ENCODE results near the gene RAB3D.
"Not testable (repeated sequence)": the region's sequence is repeated elsewhere in the genome, so short reads cannot be mapped to it uniquely, and the experiment has no call there.

Gene RAB3D

GRCh38 chr19:11339254-11340098 is at the start of gene RAB3D:
Gene RAB3D, minus strand, starts transcription at chr19:11339657. Its CDS starts 2,258 bp downstream, at chr19:11337399.
- peak; percentile 80 to 86 for DNase-seq

- DNase-seq = no peak
Observed at GRCh38 chr19:11387162-11388034, 47.9 kb upstream of the RAB3D start.

- no peak for DNase-seq
Observed at GRCh38 chr19:11384778-11385129, 45.3 kb upstream of the RAB3D start.

GRCh38 chr19:11383706-11384048 is 44.2 kb upstream of the RAB3D start:
- DNase-seq = no peak

GRCh38 chr19:11382898-11383705 is 43.6 kb upstream of the RAB3D start:
- peak in 1 of 2 experiments; percentile 43 for DNase-seq

- peak; percentile 89 to 96 for DNase-seq
Observed at GRCh38 chr19:11380653-11381537, 41.4 kb upstream of the RAB3D start.

GRCh38 chr19:11379857-11380350 is 40.4 kb upstream of the RAB3D start:
- no peak for DNase-seq

- DNase-seq = not testable (repeated sequence)
Observed at GRCh38 chr19:11379269-11379845, 39.9 kb upstream of the RAB3D start.

- DNase-seq = no peak
Observed at GRCh38 chr19:11378319-11379189, 39.1 kb upstream of the RAB3D start.

GRCh38 chr19:11377756-11378155 is 38.3 kb upstream of the RAB3D start:
- DNase-seq = no peak

- no peak for DNase-seq
Observed at GRCh38 chr19:11377237-11377636, 37.8 kb upstream of the RAB3D start.

- DNase-seq = peak; percentile 56 to 68
Observed at GRCh38 chr19:11375143-11375948, 35.9 kb upstream of the RAB3D start.

- DNase-seq = peak; percentile 93 to 98
Observed at GRCh38 chr19:11374433-11375142, 35.1 kb upstream of the RAB3D start, which contains the start of gene SWSAP1. Gene SWSAP1, plus strand, starts transcription at chr19:11374666. Its CDS starts 15 bp downstream, at chr19:11374681.

- no peak for DNase-seq
Observed at GRCh38 chr19:11373885-11374432, 34.5 kb upstream of the RAB3D start.

- no peak for DNase-seq
Observed at GRCh38 chr19:11373166-11373884, 33.9 kb upstream of the RAB3D start.

GRCh38 chr19:11370744-11371143 is 31.3 kb upstream of the RAB3D start:
- DNase-seq = no peak

GRCh38 chr19:11367528-11367927 is 28.1 kb upstream of the RAB3D start:
- no peak for DNase-seq

All from stimulated activated CD4-positive, alpha-beta T cell treated with anti-CD3 and anti-CD28 coated beads, Interleukin-4, amount 100 ng/mL, for 4 hours (primary cell).